Mesenchymal stem cell (in vitro differentiated cells and primary cell): ENCODE measurements around the gene SLC48A1.

Experiments used
- DNase-seq: peaks from one replicate; pipeline ENCODE4 v3.0.0-alpha.2; 2013
- H2AFZ ChIP-seq: one replicate; pipeline ENCODE4 v1.6.1; 2013; ENCODE audit warnings: low read depth, mild to moderate bottlenecking, control low read depth, inconsistent platforms, low read length, moderate library complexity
- H2AK5ac ChIP-seq: 2 replicates; pipeline ENCODE4 v1.6.1; 2013; ENCODE audit warnings: low read length, moderate library complexity, mild to moderate bottlenecking, inconsistent platforms; ENCODE audit not compliant: severe bottlenecking
- H2BK120ac ChIP-seq: one replicate; pipeline ENCODE4 v1.6.1; 2013; ENCODE audit warnings: low read depth, mild to moderate bottlenecking, inconsistent platforms, low read length, moderate library complexity
- H2BK12ac ChIP-seq, 2 experiments: one replicate each; pipeline ENCODE4 v1.6.1; 2013; ENCODE audit warnings: inconsistent platforms in 2 of 2, low read length in 2 of 2, mild to moderate bottlenecking in 2 of 2, moderate library complexity in 2 of 2, control low read depth in 1 of 2
- H2BK15ac ChIP-seq: one replicate; pipeline ENCODE4 v1.6.1; 2013; ENCODE audit warnings: mild to moderate bottlenecking, low read depth, inconsistent platforms; ENCODE audit not compliant: poor library complexity, severe bottlenecking
- H2BK5ac ChIP-seq: 2 replicates; pipeline ENCODE4 v1.6.1; 2013; ENCODE audit warnings: low read depth, mild to moderate bottlenecking, low read length, control low read depth, inconsistent platforms; ENCODE audit not compliant: poor library complexity, severe bottlenecking
- H3K14ac ChIP-seq, 2 experiments: one replicate each; pipeline ENCODE4 v1.6.1; 2013; ENCODE audit warnings: inconsistent platforms in 2 of 2, low read length in 2 of 2, control low read depth in 1 of 2, mild to moderate bottlenecking in 1 of 2, moderate library complexity in 1 of 2
- H3K18ac ChIP-seq, 2 experiments: one replicate each; pipeline ENCODE4 v1.6.1; 2013; ENCODE audit warnings: inconsistent platforms in 2 of 2, low read length in 2 of 2, control low read depth in 1 of 2, low read depth in 1 of 2, mild to moderate bottlenecking in 1 of 2
- H3K23ac ChIP-seq, 2 experiments: one replicate each; pipeline ENCODE4 v1.6.1; 2013; ENCODE audit warnings: inconsistent platforms in 2 of 2, low read length in 2 of 2, mild to moderate bottlenecking in 2 of 2, moderate library complexity in 2 of 2, control low read depth in 1 of 2
- H3K27ac ChIP-seq: 2 replicates; pipeline ENCODE4 v1.5.1; 2013; ENCODE audit warnings: mild to moderate bottlenecking, moderate library complexity, low read length, control low read depth, inconsistent platforms; ENCODE audit not compliant: poor library complexity, severe bottlenecking
- H3K27me3 ChIP-seq, 2 experiments: 2 replicates each; pipeline versions ENCODE4 v1.6.1 to v1.7.0; 2013; ENCODE audit warnings: low read length in 2 of 2, mild to moderate bottlenecking in 2 of 2, moderate library complexity in 2 of 2, control low read depth in 1 of 2, inconsistent platforms in 1 of 2; ENCODE audit not compliant: control insufficient read depth in 1 of 2, insufficient read depth in 1 of 2
- H3K36me3 ChIP-seq, 2 experiments: 2 replicates each; pipeline versions ENCODE4 v1.6.1 to v1.7.0; 2013; ENCODE audit warnings: low read length in 2 of 2, control low read depth in 1 of 2, inconsistent platforms in 1 of 2, low read depth in 1 of 2, mild to moderate bottlenecking in 1 of 2; ENCODE audit not compliant: insufficient read depth in 2 of 2, control insufficient read depth in 1 of 2
- H3K4ac ChIP-seq, 2 experiments: one replicate each; pipeline ENCODE4 v1.6.1; 2013; ENCODE audit warnings: inconsistent platforms in 2 of 2, low read length in 2 of 2, mild to moderate bottlenecking in 2 of 2, moderate library complexity in 2 of 2, control low read depth in 1 of 2, low read depth in 1 of 2
- H3K4me1 ChIP-seq: 2 replicates; pipeline ENCODE4 v1.6.1; 2013; ENCODE audit warnings: low read depth, low read length, control low read depth; ENCODE audit not compliant: control insufficient read depth, insufficient read depth
- H3K4me2 ChIP-seq: 2 replicates; pipeline ENCODE4 v1.6.1; 2013; ENCODE audit warnings: low read length, mild to moderate bottlenecking, inconsistent platforms; ENCODE audit not compliant: poor library complexity, severe bottlenecking
- H3K4me3 ChIP-seq, 2 experiments: 2 replicates each; pipeline versions ENCODE4 v1.5.1 to v1.7.0; 2013; ENCODE audit warnings: low read length in 2 of 2, mild to moderate bottlenecking in 2 of 2, control low read depth in 1 of 2, low read depth in 1 of 2; ENCODE audit not compliant: insufficient read depth in 1 of 2
- H3K79me1 ChIP-seq: replicated peaks from 2 replicates; pipeline ENCODE4 v1.6.1; 2013; ENCODE audit warnings: mild to moderate bottlenecking, control low read depth, low read length, inconsistent platforms; ENCODE audit not compliant: poor library complexity, severe bottlenecking
- H3K9ac ChIP-seq: 2 replicates; pipeline ENCODE4 v1.7.0; 2013; ENCODE audit warnings: mild to moderate bottlenecking, low read length, moderate library complexity
- H3K9me3 ChIP-seq: 2 replicates; pipeline ENCODE4 v1.7.0; 2013; ENCODE audit warnings: mild to moderate bottlenecking, low read length; ENCODE audit not compliant: control insufficient read depth
- H4K8ac ChIP-seq: one replicate; pipeline ENCODE4 v1.6.1; 2013; ENCODE audit warnings: inconsistent platforms, mild to moderate bottlenecking, low read length, moderate library complexity
- H4K91ac ChIP-seq: one replicate; pipeline ENCODE4 v1.6.1; 2013; ENCODE audit warnings: mild to moderate bottlenecking, low read length, inconsistent platforms
- WGBS: methylation state at CpG from one replicate; pipeline ENCODE4 v1.1.7; 2013; ENCODE audit warnings: mixed read lengths; 5-methylcytosine and 5-hydroxymethylcytosine counted together

The SLC48A1 gene

DNA sequence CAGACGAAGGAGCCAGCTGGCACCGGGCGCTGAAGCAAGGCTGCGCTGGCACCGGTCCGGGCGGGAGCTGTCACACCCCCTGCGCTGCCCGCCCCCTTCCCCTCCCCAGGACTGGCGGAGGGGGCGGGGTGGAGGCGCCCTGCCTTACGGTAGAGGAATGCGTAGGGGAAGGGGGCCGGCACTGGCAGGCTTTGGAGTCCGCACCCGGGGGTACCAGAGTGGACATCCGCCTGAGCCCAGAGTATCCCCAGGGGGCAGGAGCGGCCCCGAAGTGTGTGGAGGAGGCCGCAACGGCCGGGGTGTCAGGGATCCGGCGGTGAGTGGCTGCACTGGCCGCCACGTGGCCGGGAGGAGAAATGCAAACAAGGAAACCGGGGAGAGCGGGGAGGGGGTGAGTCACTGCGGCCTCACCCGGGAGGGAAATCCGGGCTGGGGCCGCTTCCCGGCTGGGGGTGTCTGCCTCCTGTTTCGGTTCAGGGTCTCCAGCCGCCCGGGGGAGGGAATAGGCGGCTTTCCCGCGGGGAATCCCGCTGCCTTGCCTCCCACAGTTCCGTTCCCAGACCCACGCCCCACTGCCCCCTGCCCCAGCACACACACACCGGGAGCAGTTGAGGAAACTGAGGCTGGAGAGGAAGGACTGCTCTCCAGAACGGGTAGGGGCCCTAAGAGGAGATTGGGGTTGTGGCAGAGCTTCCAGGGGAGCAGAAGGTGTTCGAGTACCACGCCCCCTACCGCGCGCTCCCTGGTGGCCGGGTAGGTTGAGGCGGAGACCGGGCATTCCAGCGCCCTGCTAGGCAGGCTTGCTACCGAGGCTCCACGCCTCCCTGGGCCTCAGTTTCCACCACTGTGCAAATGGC lies 14.0 kb upstream of the SLC48A1 start, which contains the start of gene RAPGEF3:
Gene RAPGEF3 (minus strand): TSS at position 47 of the 857 bp plus-strand sequence. CDS start 324 bp downstream, outside the sequence.
- peaks cover 14% of the 10 kb centered on the region for H3K79me1 ChIP-seq
- H3K4me3 ChIP-seq, result peak within 1 kb of the TSS; percentile 63 to 85
- peak within 1 kb of the TSS; percentile 67 for H2AFZ ChIP-seq
- peak within 1 kb of the TSS; percentile 21 for H2BK120ac ChIP-seq
- peaks cover 55% of the 10 kb centered on the region for H3K4me1 ChIP-seq
- peak within 1 kb of the TSS in 1 of 2 experiments; percentile 77 for H3K14ac ChIP-seq
- H3K27ac ChIP-seq, result peak within 1 kb of the TSS; percentile 78
- peak within 1 kb of the TSS; percentile 35 to 79 for H3K4ac ChIP-seq
- H3K9ac ChIP-seq, result peak within 1 kb of the TSS; percentile 90
- H3K4me2 ChIP-seq, result peak within 1 kb of the TSS; percentile 92
- peak within 1 kb of the TSS; percentile 18 to 65 for H2BK12ac ChIP-seq
- peak within 1 kb of the TSS; percentile 77 for H2AK5ac ChIP-seq
- peak within 1 kb of the TSS; percentile 84 to 97 for H3K18ac ChIP-seq
- peak within 1 kb of the TSS in 1 of 2 experiments; percentile 46 for H3K23ac ChIP-seq
- peak within 1 kb of the TSS; percentile 95 for H2BK15ac ChIP-seq
- peak; percentile 90 for DNase-seq
- H2BK5ac ChIP-seq, result peak within 1 kb of the TSS; percentile 92
- H3K9me3 ChIP-seq, result no peaks in the 10 kb centered on the region
- peaks cover 0 to 15% of the 10 kb centered on the region in 2 experiments for H3K36me3 ChIP-seq
- peak within 1 kb of the TSS; percentile 93 for H4K8ac ChIP-seq
- peak within 1 kb of the TSS; percentile 96 for H4K91ac ChIP-seq
- 7% methylated on average over 33 of the region's 57 CpGs for WGBS
- no peaks in the 10 kb centered on the region for H3K27me3 ChIP-seq

DNA sequence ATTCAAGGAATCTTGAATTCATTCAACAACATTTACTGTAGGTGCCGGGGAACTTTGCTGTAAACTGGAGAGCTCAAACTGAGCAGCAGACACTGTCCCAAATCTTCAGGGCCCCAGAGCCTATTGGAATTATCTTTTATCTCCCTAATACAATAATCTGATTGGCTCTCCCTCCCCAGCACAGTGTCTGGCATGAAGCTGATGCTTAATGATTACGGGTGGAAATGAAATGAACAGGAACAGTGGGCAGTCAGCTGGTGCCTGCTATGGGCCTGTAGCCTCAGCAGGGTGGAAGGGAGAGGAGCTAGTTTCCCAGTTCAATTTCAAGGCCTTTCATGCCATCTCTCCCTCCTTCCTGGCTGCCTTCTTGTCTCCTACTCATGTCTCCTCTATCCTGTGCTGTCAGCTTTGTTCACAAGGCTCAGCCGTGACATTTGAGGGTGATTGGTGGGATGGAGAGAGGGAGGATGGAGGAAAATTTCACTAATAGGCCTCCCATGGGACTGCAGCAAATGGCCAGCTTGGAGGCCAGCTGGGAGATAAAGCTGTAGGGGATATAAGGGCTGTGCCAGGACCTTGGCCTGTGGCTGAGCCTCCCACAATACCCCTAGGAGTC lies 10.1 kb upstream of the SLC48A1 start:
- Histone ChIP-seq H3K27me3 (no peaks in the 10 kb centered on the region), H2BK5ac (peak overlapping the region; percentile 74), H2BK120ac (no peak overlapping the region), H3K18ac (no peak overlapping the region), H3K23ac (no peak overlapping the region), H2BK12ac (no peak overlapping the region), H3K79me1 (peaks cover 2% of the 10 kb centered on the region), H4K91ac (no peak overlapping the region), H3K14ac (no peak overlapping the region), H3K4me2 (no peak overlapping the region), H4K8ac (no peak overlapping the region), H2BK15ac (no peak overlapping the region), H3K9me3 (no peaks in the 10 kb centered on the region), H2AK5ac (peak overlapping the region; percentile 97), H3K27ac (peak overlapping the region; percentile 93), H3K9ac (no peak overlapping the region), H3K4me3 (no peak overlapping the region), H3K4ac (no peak overlapping the region), H2AFZ (no peak overlapping the region), H3K36me3 (no peaks in the 10 kb centered on the region), H3K4me1 (peaks cover 51% of the 10 kb centered on the region)
- 83% methylated on average over 3 of the region's 3 CpGs for WGBS
- DNase-seq, result no peak

DNA sequence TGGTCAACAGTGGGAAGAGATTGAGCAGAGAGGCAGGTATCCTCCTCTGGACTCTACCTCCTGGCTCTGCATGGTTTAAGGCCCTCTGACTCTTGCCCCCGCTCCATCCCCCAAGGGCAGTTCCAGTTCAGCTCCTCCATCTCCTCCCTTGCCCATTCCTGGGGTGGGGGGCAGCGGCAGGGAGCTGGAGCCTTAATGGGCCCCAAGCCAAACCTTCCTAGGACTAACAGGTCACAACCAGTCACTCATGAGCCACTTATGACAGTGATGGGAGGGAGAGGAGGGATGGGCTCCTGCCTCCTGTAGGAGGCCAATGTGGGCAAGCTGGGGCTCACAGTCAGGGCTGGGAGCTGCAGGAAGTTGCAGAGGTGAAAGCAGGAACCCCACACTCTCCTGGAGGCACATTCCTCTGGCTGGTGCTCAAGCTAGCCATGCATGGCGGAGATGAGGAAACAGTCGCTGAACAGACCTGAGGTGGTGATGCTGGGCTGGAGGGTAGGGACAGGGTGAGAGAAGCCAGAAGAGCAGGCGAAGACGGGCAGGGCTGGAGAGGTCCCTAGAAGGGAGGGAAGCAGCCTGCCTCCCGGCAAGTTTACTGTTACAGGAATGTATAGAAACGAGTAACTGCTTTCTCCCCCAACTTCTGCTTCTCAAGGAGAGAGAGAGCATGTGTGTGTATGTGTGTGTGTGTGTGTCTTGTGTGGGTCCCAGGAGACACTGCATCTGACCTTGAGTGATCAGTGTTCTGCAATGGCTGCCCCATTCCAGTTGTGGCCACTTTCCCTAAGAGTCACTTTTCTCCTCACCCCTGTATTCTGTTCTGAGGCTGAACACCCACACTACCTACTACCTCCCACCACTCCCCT lies 9.3 kb upstream of the SLC48A1 start:
- peak overlapping the region; percentile 93 for H3K27ac ChIP-seq
- no peak overlapping the region for H3K23ac ChIP-seq
- H3K4me2 ChIP-seq, result no peak overlapping the region
- peak overlapping the region in 1 of 2 experiments; percentile 46 for H3K18ac ChIP-seq
- no peaks in the 10 kb centered on the region for H3K79me1 ChIP-seq
- no peaks in the 10 kb centered on the region for H3K9me3 ChIP-seq
- no peak overlapping the region for H3K4ac ChIP-seq
- peaks cover 50% of the 10 kb centered on the region for H3K4me1 ChIP-seq
- no peak overlapping the region for H2BK12ac ChIP-seq
- H4K8ac ChIP-seq, result no peak overlapping the region
- peak overlapping the region; percentile 99 for H2AK5ac ChIP-seq
- WGBS, result 94% methylated on average over 7 of the region's 8 CpGs
- no peak overlapping the region for H2AFZ ChIP-seq
- no peak overlapping the region for H3K4me3 ChIP-seq
- no peak overlapping the region for H3K9ac ChIP-seq
- H3K27me3 ChIP-seq, result no peaks in the 10 kb centered on the region
- H2BK120ac ChIP-seq, result no peak overlapping the region
- DNase-seq, result no peak
- H3K14ac ChIP-seq, result peak overlapping the region in 1 of 2 experiments; percentile 11
- H2BK5ac ChIP-seq, result peak overlapping the region; percentile 74
- H2BK15ac ChIP-seq, result no peak overlapping the region
- H3K36me3 ChIP-seq, result no peaks in the 10 kb centered on the region
- H4K91ac ChIP-seq, result no peak overlapping the region
